H1 (cell line): ENCODE measurements around the gene NRROS. TPM values are rescaled to one million over a fixed set of nuclear protein-coding genes. Genes with fewer than 3 reads are reported as not detected.

ENCODE experiments used
- CTCF ChIA-PET: fragments of 300-600 bp; sonication (Branson Sonifier 250); formaldehyde crosslinking; loops from one replicate; lab custom pipeline; 2021; ENCODE audit not compliant: partially characterized antibody; lab: Charles Lee
- POLR2A ChIA-PET: fragments of 300-600 bp; sonication (Branson Sonifier 250); formaldehyde crosslinking; loops from one replicate; lab custom pipeline; 2021; ENCODE audit warnings: inconsistent platforms; ENCODE audit not compliant: partially characterized antibody; lab: Charles Lee
- DNase-seq, 2 experiments: peaks; one replicate each; pipeline versions ENCODE4 v3.0.0 to v3.0.0-alpha.2; 2010 to 2022; ENCODE audit warnings: low spot score in 2 of 2, low read depth in 1 of 2, mixed read lengths in 1 of 2
- FAIRE-seq: peaks from 2 replicates; lab custom pipeline; 2011; peaks lifted over from hg19 to GRCh38; lab: Jason Lieb, UNC
- H2AFZ ChIP-seq: 2 replicates; pipeline ENCODE4 v1.8.1; 2012; ENCODE audit warnings: low read length, inconsistent platforms
- H2AK5ac ChIP-seq: 2 replicates; pipeline ENCODE4 v1.6.1; 2013; ENCODE audit warnings: low read depth, low read length
- H2BK120ac ChIP-seq: replicated peaks from 2 replicates; pipeline ENCODE3; 2013; ENCODE audit warnings: low read depth, low read length, inconsistent platforms
- H2BK12ac ChIP-seq: 2 replicates; pipeline ENCODE4 v1.6.1; 2013; ENCODE audit warnings: low read depth, low read length
- H2BK15ac ChIP-seq: 2 replicates; pipeline ENCODE4 v1.6.1; 2013; ENCODE audit warnings: low read length
- H2BK20ac ChIP-seq: 2 replicates; pipeline ENCODE4 v1.6.1; 2013; ENCODE audit warnings: low read length
- H2BK5ac ChIP-seq: 2 replicates; pipeline ENCODE4 v1.6.1; 2013; ENCODE audit warnings: low read depth, low read length
- H3K14ac ChIP-seq: 2 replicates; pipeline ENCODE4 v1.6.1; 2013; ENCODE audit warnings: inconsistent platforms; ENCODE audit not compliant: insufficient read length
- H3K18ac ChIP-seq: 2 replicates; pipeline ENCODE4 v1.6.1; 2013; ENCODE audit warnings: low read length; ENCODE audit errors: extremely low read depth
- H3K23ac ChIP-seq: 2 replicates; pipeline ENCODE4 v1.6.1; 2013; ENCODE audit warnings: inconsistent platforms; ENCODE audit not compliant: insufficient read length
- H3K23me2 ChIP-seq: 2 replicates; pipeline ENCODE4 v1.6.1; 2013; ENCODE audit warnings: low read depth, low read length
- H3K27ac ChIP-seq: 2 replicates; pipeline ENCODE4 v1.6.1; 2011; ENCODE audit warnings: low read depth, low read length, inconsistent platforms
- H3K27me3 ChIP-seq, 4 experiments: replicated peaks in 1 of 4; 1 replicate in 1 of 4; 2 replicates in 3 of 4; pipeline versions ENCODE4 v1.6.1 to v1.8.1; 2011 to 2013; ENCODE audit warnings: low read length in 3 of 4, mild to moderate bottlenecking in 3 of 4, inconsistent platforms in 2 of 4, mixed read lengths in 2 of 4, moderate library complexity in 1 of 4; ENCODE audit not compliant: control insufficient read depth in 3 of 4, insufficient read depth in 3 of 4; ENCODE audit errors: extremely low read depth in 1 of 4
- H3K36me3 ChIP-seq, 4 experiments: 2 replicates each; pipeline versions ENCODE4 v1.6.1 to v1.8.1; 2011 to 2013; ENCODE audit warnings: mild to moderate bottlenecking in 4 of 4, low read length in 3 of 4, moderate library complexity in 2 of 4, control low read depth in 1 of 4, inconsistent platforms in 1 of 4; ENCODE audit not compliant: insufficient read depth in 4 of 4, control insufficient read depth in 2 of 4
- H3K4ac ChIP-seq: replicated peaks from 2 replicates; pipeline ENCODE3; 2013; ENCODE audit warnings: low read length, low read depth, mixed read lengths, inconsistent platforms; ENCODE audit not compliant: insufficient read length
- H3K4me1 ChIP-seq, 4 experiments: replicated peaks in 1 of 4; 1 replicate in 1 of 4; 2 replicates in 3 of 4; pipeline versions ENCODE4 v1.6.1 to v1.8.1; 2011 to 2013; ENCODE audit warnings: low read length in 3 of 4, inconsistent platforms in 2 of 4, mixed read lengths in 1 of 4; ENCODE audit not compliant: insufficient read depth in 4 of 4, control insufficient read depth in 3 of 4
- H3K4me2 ChIP-seq, 2 experiments: 2 replicates each; pipeline versions ENCODE4 v1.6.1 to v1.8.1; 2011 to 2013; ENCODE audit warnings: low read depth in 2 of 2, low read length in 2 of 2, control low read depth in 1 of 2, inconsistent platforms in 1 of 2, mild to moderate bottlenecking in 1 of 2; ENCODE audit not compliant: insufficient read depth in 1 of 2
- H3K4me3 ChIP-seq, 4 experiments: fragments of 200-600, 300-600 bp in 1 of 4; sonication (generic), shearing (Covaris generic), sonication (Bioruptor Twin) in 1 of 4; 2 replicates each; pipeline versions ENCODE4 v1.5.1 to v1.8.1; 2011 to 2016; ENCODE audit warnings: low read length in 4 of 4, low read depth in 3 of 4, control low read depth in 2 of 4, inconsistent platforms in 2 of 4, mild to moderate bottlenecking in 2 of 4, mixed read lengths in 1 of 4, moderate library complexity in 1 of 4; ENCODE audit not compliant: insufficient read depth in 2 of 4; ENCODE audit errors: extremely low read depth in 1 of 4
- H3K56ac ChIP-seq: replicated peaks from 2 replicates; pipeline ENCODE3; 2013; ENCODE audit warnings: low read depth, mild to moderate bottlenecking, mixed read lengths, low read length, inconsistent platforms; ENCODE audit not compliant: insufficient read length
- H3K79me1 ChIP-seq: 2 replicates; pipeline ENCODE4 v1.6.1; 2013; ENCODE audit warnings: low read depth, low read length, control low read depth
- H3K79me2 ChIP-seq, 2 experiments: 2 replicates each; pipeline versions ENCODE4 v1.6.1 to v1.8.1; 2012 to 2013; ENCODE audit warnings: low read length in 2 of 2, mild to moderate bottlenecking in 2 of 2, inconsistent platforms in 1 of 2; ENCODE audit not compliant: insufficient read depth in 2 of 2, control insufficient read depth in 1 of 2
- H3K9ac ChIP-seq, 4 experiments: replicated peaks in 1 of 4; 1 replicate in 1 of 4; 2 replicates in 3 of 4; pipeline versions ENCODE4 v1.6.1 to v1.8.1; 2011 to 2013; ENCODE audit warnings: low read depth in 3 of 4, low read length in 3 of 4, control low read depth in 2 of 4, mild to moderate bottlenecking in 2 of 4, moderate library complexity in 2 of 4, inconsistent platforms in 1 of 4; ENCODE audit errors: extremely low read depth in 1 of 4
- H3K9me3 ChIP-seq, 2 experiments: 2 replicates each; pipeline versions ENCODE4 v1.6.1 to v1.8.1; 2012 to 2013; ENCODE audit warnings: mild to moderate bottlenecking in 2 of 2, moderate library complexity in 2 of 2, control low read depth in 1 of 2, inconsistent platforms in 1 of 2, low read depth in 1 of 2, low read length in 1 of 2, mixed read lengths in 1 of 2; ENCODE audit not compliant: insufficient read depth in 2 of 2
- H4K20me1 ChIP-seq, 2 experiments: replicated peaks in 1 of 2; 2 replicates each; pipeline versions ENCODE3 to v1.8.1; 2011 to 2013; ENCODE audit warnings: inconsistent platforms in 2 of 2, low read length in 2 of 2, mild to moderate bottlenecking in 1 of 2; ENCODE audit not compliant: insufficient read depth in 2 of 2, control insufficient read depth in 1 of 2
- H4K5ac ChIP-seq: 2 replicates; pipeline ENCODE4 v1.6.1; 2013; ENCODE audit warnings: low read length, low read depth, mixed read lengths, inconsistent platforms; ENCODE audit not compliant: insufficient read length
- H4K8ac ChIP-seq: 2 replicates; pipeline ENCODE4 v1.8.0; 2013; ENCODE audit warnings: mild to moderate bottlenecking, moderate library complexity, low read length, inconsistent platforms; ENCODE audit not compliant: insufficient read depth; ENCODE audit errors: extremely low read depth
- H4K91ac ChIP-seq: replicated peaks from 2 replicates; pipeline ENCODE3; 2013; ENCODE audit warnings: low read length, mixed read lengths, inconsistent platforms; ENCODE audit not compliant: insufficient read length
- CBX5 ChIP-seq: fragments of 300-800, 300-1000 bp; sonication (generic); IDR thresholded peaks from 2 replicates; pipeline ENCODE4 v1.7.1; 2016; ENCODE audit warnings: antibody characterized with exemption, low read length, low read depth
- CEBPB ChIP-seq: IDR thresholded peaks from 2 replicates; pipeline ENCODE4 v1.6.1; 2012; ENCODE audit warnings: low read depth, low read length
- CHD2 ChIP-seq: IDR thresholded peaks from 2 replicates; pipeline ENCODE4 v1.6.1; 2012; ENCODE audit warnings: low read length, improper control_type of control experiment
- HDAC2 ChIP-seq, 2 experiments: fragments of 300-600 bp in 1 of 2; sonication (generic) in 1 of 2; IDR thresholded peaks; 2 replicates each; pipeline ENCODE4 v1.6.1; 2011 to 2012; ENCODE audit warnings: low read depth in 2 of 2, low read length in 2 of 2, mild to moderate bottlenecking in 2 of 2, moderate library complexity in 2 of 2, borderline replicate concordance in 1 of 2, inconsistent platforms in 1 of 2
- NRF1 ChIP-seq: IDR thresholded peaks from 2 replicates; pipeline ENCODE4 v1.6.1; 2011; ENCODE audit warnings: mild to moderate bottlenecking, low read depth, low read length, improper control_type of control experiment
- TAF7 ChIP-seq: optimal IDR thresholded peaks from 2 replicates; pipeline ENCODE3; 2011; ENCODE audit warnings: low read depth, mild to moderate bottlenecking, inconsistent platforms, low read length, moderate library complexity, borderline replicate concordance
- WGBS, 2 experiments: shearing (Covaris generic) in 1 of 2; methylation state at CpG; one replicate each; pipeline versions ENCODE4 v1.1.6 to v1.1.7; 2013 to 2015; ENCODE audit warnings: low lambda C conversion rate in 2 of 2, mixed read lengths in 2 of 2, inconsistent platforms in 1 of 2, low coverage in 1 of 2, missing lambda C conversion rate in 1 of 2; ENCODE audit not compliant: insufficient replicate concordance in 2 of 2, insufficient coverage in 1 of 2, insufficient read length in 1 of 2; ENCODE audit errors: extremely low coverage in 1 of 2, missing lambda C conversion rate in 1 of 2; 5-methylcytosine and 5-hydroxymethylcytosine counted together
- polyA plus RNA-seq, 7 experiments: library from polyadenylated mRNA; depleted of rRNA in 3 of 7; stranded (reverse) in 5 of 7; unstranded in 2 of 7; fragments of >200 nt in 5 of 7; fragments of 200-250 nt in 2 of 7; gene quantifications; 1 replicate in 5 of 7; 2 replicates in 1 of 7; 4 replicates in 1 of 7; pipeline versions ENCODE4 v1.2.1 to v1.2.3, GENCODE V29; 2011 to 2013; ENCODE audit warnings: missing spikeins in 2 of 7, mixed read lengths in 2 of 7
- total RNA-seq: library from RNA; stranded (reverse); fragmentation: NEBNext Ultra II Directional; extraction: Animal tissue kit (Norgen Biotek cat#: 25700); gene quantifications from 2 replicates; pipeline ENCODE4 v1.2.1, GENCODE V29; 2021

NRROS gene
- total and polyA plus RNA-seq, 2 of the 8 experiments (the other 6 are each of a cell fraction or from before 2014, with no cell fraction given) = 5.3 to 7.3 TPM

GRCh38 chr3:196625331-196625730, 14.2 kb upstream of the NRROS start:
- H3K56ac ChIP-seq = no peak overlapping the region
- no peak for DNase-seq
- H2BK15ac ChIP-seq = no peak overlapping the region
- H3K18ac ChIP-seq = no peak overlapping the region
- H4K8ac ChIP-seq = no peak overlapping the region
- no peak overlapping the region for H2BK20ac ChIP-seq
- H4K20me1 ChIP-seq = no peaks in the 10 kb centered on the region
- TF ChIP-seq TAF7 (no peak), CBX5 (no peak), CHD2 (no peak), HDAC2 (IDR thresholded peaks at IDR 0.05; ENCODE audit: borderline replicate concordance in 1 of 2, low read depth in 2 of 2, low read length in 2 of 2) (no peak), CEBPB (no peak), NRF1 (no peak)
- TF ChIP-seq, all 59 proteins: peak for 0
- no peak for FAIRE-seq
- peaks cover 0 to 5% (median 3%) of the 10 kb centered on the region in 4 experiments; a peak in 6 of 7 replicates for H3K4me1 ChIP-seq
- no peaks in the 10 kb centered on the region for H3K79me1 ChIP-seq
- no peak overlapping the region for H3K23ac ChIP-seq
- 93% methylated on average over 6 of the region's 6 CpGs; no CpG with 5 or more reads in 1 of the 2 experiments for WGBS, 2 experiments
- no peaks in the 10 kb centered on the region for H3K27me3 ChIP-seq
- no peak overlapping the region for H3K4me3 ChIP-seq
- H3K9me3 ChIP-seq = no peaks in the 10 kb centered on the region
- no peaks in the 10 kb centered on the region for H3K79me2 ChIP-seq
- ChIA-PET POLR2A (no interaction called here), CTCF (interaction anchor here (1.1 kb wide), 1 partner anchor 16 kb away, joined by 3 read pairs; no protein-coding TSS in a partner anchor)
- no peak overlapping the region for H3K4me2 ChIP-seq
- H2AK5ac ChIP-seq = no peak overlapping the region
- H2BK120ac ChIP-seq = no peak overlapping the region
- H2BK5ac ChIP-seq = no peak overlapping the region
- no peak overlapping the region for H4K5ac ChIP-seq
- H3K27ac ChIP-seq = no peak overlapping the region
- no peaks in the 10 kb centered on the region; the same call in 1 of the 2 replicates for H3K23me2 ChIP-seq
- no peaks in the 10 kb centered on the region for H3K36me3 ChIP-seq
- no peak overlapping the region for H3K9ac ChIP-seq
- H4K91ac ChIP-seq = no peak overlapping the region
- H3K14ac ChIP-seq = no peak overlapping the region
- H2BK12ac ChIP-seq = no peak overlapping the region
- no peak overlapping the region for H3K4ac ChIP-seq
- no peak overlapping the region for H2AFZ ChIP-seq
